Hematopoietic multipotent progenitor cell treated with erythropoietin and hydrocortisone succinate and interleukin-3 and kit ligand, for 6 days (in vitro differentiated cells): ENCODE measurements around the gene TFCP2.

Experiments
- DNase-seq: peaks from one replicate; pipeline ENCODE4 v3.0.0-alpha.2; 2015

Gene TFCP2

GRCh38 chr12:51078346-51078745, 94.6 kb downstream of the TFCP2 start:
- DNase-seq, result peak; percentile 29

GRCh38 chr12:51077930-51078329, 95.0 kb downstream of the TFCP2 start:
- DNase-seq, result no peak

- peak; percentile 32 for DNase-seq
Observed at GRCh38 chr12:51076236-51076930, 96.6 kb downstream of the TFCP2 start.

- no peak for DNase-seq
Observed at GRCh38 chr12:51075390-51075789, 97.5 kb downstream of the TFCP2 start.

GRCh38 chr12:51071663-51072062, 101.3 kb downstream of the TFCP2 start:
- DNase-seq, result no peak

GRCh38 chr12:51070004-51070403, 102.9 kb downstream of the TFCP2 start:
- DNase-seq, result no peak

GRCh38 chr12:51067771-51068170, 105.2 kb downstream of the TFCP2 start:
- no peak for DNase-seq

GRCh38 chr12:51067229-51067628, 105.7 kb downstream of the TFCP2 start:
- DNase-seq, result no peak

- DNase-seq, result no peak
Observed at GRCh38 chr12:51065530-51065929, 107.4 kb downstream of the TFCP2 start.

DNA sequence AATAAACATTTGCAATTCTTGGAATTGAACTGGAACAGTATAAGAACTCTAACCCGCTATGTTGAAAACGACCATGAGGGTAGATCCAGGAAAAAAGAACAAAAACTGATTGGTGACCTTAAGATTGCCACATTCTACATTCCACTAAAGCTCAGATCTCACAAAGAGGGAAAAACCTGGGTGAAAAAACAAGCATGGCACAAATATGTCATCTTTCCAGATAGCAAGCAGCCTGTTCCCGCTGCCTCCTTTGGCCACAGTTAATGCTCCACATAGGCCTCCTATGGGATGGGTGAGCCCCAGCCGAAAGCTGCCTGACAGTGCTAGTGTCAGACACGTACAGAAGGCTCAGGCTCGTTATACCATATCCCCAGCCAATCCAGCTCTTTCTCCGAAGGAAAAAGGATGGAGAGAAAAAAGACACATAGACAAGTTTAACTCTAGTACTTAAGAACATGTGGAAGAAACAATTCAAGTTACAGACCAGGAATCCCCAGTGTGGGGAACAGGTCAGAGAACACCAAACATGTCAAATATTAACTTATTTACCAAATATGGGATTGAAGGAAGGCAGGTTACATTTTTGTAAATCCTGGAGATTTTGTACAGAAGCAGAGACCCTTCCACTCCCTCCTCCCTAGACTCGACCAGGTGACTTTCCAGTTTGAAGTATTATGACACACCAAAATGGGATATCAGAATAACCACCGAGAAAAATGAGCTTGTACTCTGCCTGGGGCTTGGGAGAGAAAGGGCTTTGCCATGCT, 110.1 kb downstream of the TFCP2 start:
- no peak for DNase-seq

- DNase-seq, result no peak
Observed at GRCh38 chr12:51059086-51059485, 113.8 kb downstream of the TFCP2 start.

- DNase-seq, result peak; percentile 34
Observed at GRCh38 chr12:51056242-51056641, 116.7 kb downstream of the TFCP2 start.

- DNase-seq, result no peak
Observed at GRCh38 chr12:51055060-51055459, 117.9 kb downstream of the TFCP2 start.

- peak; percentile 50 for DNase-seq
Observed at GRCh38 chr12:51051787-51052186, 121.1 kb downstream of the TFCP2 start.

DNA sequence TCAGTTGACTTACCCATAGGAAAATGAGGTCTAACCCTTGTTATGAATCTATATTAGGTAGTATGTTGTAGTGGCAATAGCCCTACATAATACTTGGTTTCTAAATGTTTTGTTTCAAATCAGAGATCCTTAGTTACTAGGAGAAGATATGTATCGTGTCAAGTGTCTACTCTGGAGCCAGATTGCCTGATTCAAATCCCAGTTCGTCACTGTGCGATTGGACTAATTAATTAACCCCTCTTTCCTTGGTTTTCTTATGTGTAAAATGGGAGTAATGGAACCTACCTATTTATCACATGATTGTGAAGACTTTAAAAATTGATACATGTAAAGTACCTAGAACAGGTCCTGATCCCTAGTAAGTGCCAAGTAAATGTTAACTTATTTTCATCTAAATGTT, 123.4 kb downstream of the TFCP2 start:
- DNase-seq, result no peak

GRCh38 chr12:51048661-51049251, 124.2 kb downstream of the TFCP2 start:
- peak; percentile 42 for DNase-seq

DNA sequence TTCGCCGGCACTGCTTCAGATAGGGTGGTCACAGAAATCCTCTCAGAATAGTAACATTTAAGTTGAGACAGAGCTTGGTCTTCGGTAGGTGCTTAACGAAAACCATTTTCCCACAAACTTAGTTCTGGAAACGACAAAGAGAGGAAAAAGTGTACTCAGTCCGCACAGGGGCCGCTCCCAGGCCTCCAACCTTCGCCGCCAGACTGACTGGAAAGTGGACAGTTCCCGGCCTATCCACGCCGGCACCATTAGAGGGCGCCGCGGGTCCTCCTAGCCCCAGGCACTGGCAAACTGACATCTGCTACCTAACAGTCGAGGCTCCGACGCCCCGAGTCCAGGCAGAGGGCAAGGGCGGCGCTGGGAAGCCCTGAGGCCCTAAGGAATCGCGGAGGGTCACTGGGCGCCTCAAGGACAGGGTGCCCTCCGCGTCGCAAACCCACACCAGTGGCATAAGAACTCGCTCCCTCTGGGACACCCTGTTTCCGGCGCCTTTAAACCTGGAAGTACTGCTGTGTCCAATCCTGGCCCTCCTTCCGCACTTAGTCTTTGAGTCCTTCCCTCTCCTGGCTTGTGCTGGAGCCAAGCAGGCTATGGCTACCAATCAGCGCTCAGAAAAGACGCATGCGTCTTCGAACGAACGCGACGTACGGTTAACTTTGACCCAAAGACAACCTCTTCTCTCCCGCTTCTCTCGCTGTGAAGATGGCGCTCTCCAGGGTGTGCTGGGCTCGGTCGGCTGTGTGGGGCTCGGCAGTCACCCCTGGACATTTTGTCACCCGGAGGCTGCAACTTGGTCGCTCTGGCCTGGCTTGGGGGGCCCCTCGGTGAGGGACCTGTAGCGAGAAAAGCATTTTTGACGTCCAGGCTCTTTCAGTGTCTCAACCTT, 125.0 kb downstream of the TFCP2 start, which contains the start of gene LETMD1:
LETMD1 (plus strand) TSS at position 673 of the 886 bp plus-strand sequence; CDS start at position 703, 30 bp downstream.
- peak; percentile 99 for DNase-seq
